SK-N-SH (cell line): ENCODE results near the gene RALY. TPM values are rescaled to one million over a fixed set of nuclear protein-coding genes. Genes with fewer than 3 reads are reported as not detected.

Experiments
- CTCF ChIA-PET: fragments of 300-600, 350-600 bp; formaldehyde crosslinking; extraction: SDS; loops from one replicate; lab custom pipeline; 2021; lab: Yijun Ruan, JAX
- POLR2A ChIA-PET: fragments of 350-600 bp; sonication (Branson Sonifier 250); formaldehyde crosslinking; extraction: SDS; loops from one replicate; lab custom pipeline; 2020; ENCODE audit warnings: antibody characterized with exemption, inconsistent platforms; lab: Yijun Ruan, JAX
- DNase-seq: peaks from one replicate; pipeline ENCODE4 v3.0.0; 2012
- H2AFZ ChIP-seq: fragments of 200-600 bp; sonication (generic); 2 replicates; pipeline ENCODE4 v1.8.1; 2016; ENCODE audit warnings: antibody characterized with exemption, mild to moderate bottlenecking, low read depth
- H3F3A ChIP-seq: fragments of 200-600 bp; sonication (generic); replicated peaks from 2 replicates; pipeline ENCODE3; 2016; ENCODE audit warnings: antibody characterized with exemption, mild to moderate bottlenecking; ENCODE audit not compliant: insufficient read depth
- H3K27ac ChIP-seq, 2 experiments: fragments of 200-500 bp in 1 of 2; fragments of 200-600 bp in 1 of 2; sonication (Bioruptor generic) in 1 of 2; sonication (generic), shearing (Covaris generic) in 1 of 2; 2 replicates each; pipeline versions ENCODE4 v1.5.1 to v1.6.1; 2014 to 2016; ENCODE audit warnings: low read depth in 2 of 2, inconsistent platforms in 1 of 2, low read length in 1 of 2, mild to moderate bottlenecking in 1 of 2, mixed read lengths in 1 of 2
- H3K27me3 ChIP-seq: fragments of 200-600 bp; sonication (generic), shearing (Covaris generic); 2 replicates; pipeline ENCODE4 v1.6.1; 2016; ENCODE audit warnings: mixed run types; ENCODE audit not compliant: insufficient read depth
- H3K36me3 ChIP-seq, 2 experiments: fragments of 200-500 bp in 1 of 2; fragments of 200-600 bp in 1 of 2; sonication (Bioruptor generic) in 1 of 2; sonication (generic) in 1 of 2; replicated peaks in 1 of 2; 2 replicates each; pipeline versions ENCODE3 to v1.5.1; 2014 to 2016; ENCODE audit warnings: low read length in 1 of 2, mild to moderate bottlenecking in 1 of 2; ENCODE audit not compliant: insufficient read depth in 2 of 2, control insufficient read depth in 1 of 2
- H3K4me1 ChIP-seq, 2 experiments: fragments of 200-500 bp in 1 of 2; fragments of 200-600 bp in 1 of 2; sonication (Bioruptor generic) in 1 of 2; sonication (generic), shearing (Covaris generic) in 1 of 2; 2 replicates each; pipeline versions ENCODE4 v1.5.1 to v1.6.1; 2014 to 2016; ENCODE audit warnings: low read depth in 1 of 2, low read length in 1 of 2, mixed run types in 1 of 2; ENCODE audit not compliant: insufficient read depth in 2 of 2, control insufficient read depth in 1 of 2
- H3K4me2 ChIP-seq: fragments of 200-600 bp; sonication (generic), shearing (Covaris generic); 2 replicates; pipeline ENCODE4 v1.6.1; 2017; ENCODE audit warnings: mixed run types
- H3K4me3 ChIP-seq, 2 experiments: fragments of 200-500 bp in 1 of 2; fragments of 200-600 bp in 1 of 2; sonication (Bioruptor generic) in 1 of 2; sonication (generic), shearing (Covaris generic) in 1 of 2; 2 replicates each; pipeline versions ENCODE4 v1.5.1 to v1.8.1; 2014 to 2016; ENCODE audit warnings: low read depth in 2 of 2, inconsistent platforms in 1 of 2, low read length in 1 of 2, mild to moderate bottlenecking in 1 of 2, mixed read lengths in 1 of 2, moderate library complexity in 1 of 2
- H3K79me2 ChIP-seq: fragments of 200-600 bp; sonication (generic); 2 replicates; pipeline ENCODE4 v1.8.1; 2017; ENCODE audit warnings: mild to moderate bottlenecking; ENCODE audit not compliant: insufficient read depth
- H3K9ac ChIP-seq: fragments of 200-600 bp; sonication (generic); 2 replicates; pipeline ENCODE4 v1.6.1; 2017; ENCODE audit warnings: mixed run types
- H3K9me2 ChIP-seq: fragments of 200-600 bp; sonication (generic); 2 replicates; pipeline ENCODE4 v1.6.1; 2017; ENCODE audit warnings: mixed run types
- H3K9me3 ChIP-seq: fragments of 200-600 bp; sonication (generic); 2 replicates; pipeline ENCODE4 v1.6.1; 2017; ENCODE audit warnings: mixed run types, mild to moderate bottlenecking, moderate library complexity
- H4K20me1 ChIP-seq: fragments of 200-600 bp; sonication (generic); 2 replicates; pipeline ENCODE4 v1.6.1; 2017; ENCODE audit warnings: mild to moderate bottlenecking, mixed run types; ENCODE audit not compliant: insufficient read depth
- CTCF ChIP-seq: fragments of 200-600 bp; sonication (generic); IDR thresholded peaks from 2 replicates; pipeline ENCODE4 v1.6.1; 2017; ENCODE audit warnings: antibody characterized with exemption, mild to moderate bottlenecking, moderate library complexity
- FOXJ3 ChIP-seq: sonication (generic); formaldehyde crosslinking; IDR thresholded peaks from 2 replicates; pipeline ENCODE4 v1.5.1; 2020; ENCODE audit warnings: mild to moderate bottlenecking, missing genetic modification reagents
- FOXM1 ChIP-seq: IDR thresholded peaks from 2 replicates; pipeline ENCODE4 v1.4.0; 2012; ENCODE audit warnings: low read depth, mild to moderate bottlenecking
- GATA2 ChIP-seq: sonication (generic); formaldehyde crosslinking; IDR thresholded peaks from 2 replicates; pipeline ENCODE4 v1.5.0; 2020; ENCODE audit warnings: mild to moderate bottlenecking, missing genetic modification reagents
- JUND ChIP-seq: IDR thresholded peaks from 2 replicates; pipeline ENCODE4 v1.4.0; 2012
- MXI1 ChIP-seq: IDR thresholded peaks from 2 replicates; pipeline ENCODE4 v1.6.1; 2012; ENCODE audit warnings: mild to moderate bottlenecking, low read depth, low read length, improper control_type of control experiment
- POLR2AphosphoS5 ChIP-seq: IDR thresholded peaks from 2 replicates; pipeline ENCODE4 v1.6.1; 2012; ENCODE audit warnings: low read depth, low read length
- RCOR1 ChIP-seq: fragments of 150-350 bp; IDR thresholded peaks from 2 replicates; pipeline ENCODE4 v1.6.1; 2017; ENCODE audit warnings: antibody characterized with exemption, low read length
- RFX5 ChIP-seq: IDR thresholded peaks from 2 replicates; pipeline ENCODE4 v1.6.1; 2012; ENCODE audit warnings: mild to moderate bottlenecking, improper control_type of control experiment, low read length
- RXRA ChIP-seq: IDR thresholded peaks from 2 replicates; pipeline ENCODE4 v1.4.0; 2012; ENCODE audit warnings: low read depth, mild to moderate bottlenecking, borderline replicate concordance
- TAF1 ChIP-seq: IDR thresholded peaks from 2 replicates; pipeline ENCODE4 v1.6.1; 2012; ENCODE audit warnings: low read depth, mild to moderate bottlenecking, low read length, moderate library complexity, borderline replicate concordance
- USF1 ChIP-seq: IDR thresholded peaks from 2 replicates; pipeline ENCODE4 v1.4.0; 2012; ENCODE audit warnings: low read depth, borderline replicate concordance
- USF2 ChIP-seq: fragments of 150-350 bp; IDR thresholded peaks from 2 replicates; pipeline ENCODE4 v1.6.1; 2017; ENCODE audit warnings: antibody characterized with exemption, low read length, low read depth, borderline replicate concordance
- WGBS: methylation state at CpG from one replicate; pipeline ENCODE4 v1.1.6; 2017; ENCODE audit warnings: low lambda C conversion rate; 5-methylcytosine and 5-hydroxymethylcytosine counted together
- polyA plus RNA-seq, 3 experiments: library from polyadenylated mRNA; depleted of rRNA; stranded (reverse); fragments of >200 nt; gene quantifications; 2 replicates each; pipeline ENCODE4 v1.2.3, GENCODE V29; 2012
- TF ChIP-seq, protein P1 (sequence below): IDR thresholded peaks from 2 replicates; pipeline ENCODE4 v1.4.0; 2012; ENCODE audit warnings: low read depth, borderline replicate concordance

Gene RALY
- polyA plus RNA-seq, 1 of the 3 experiments (the other 2 are of a cell fraction) = 130 TPM

DNA sequence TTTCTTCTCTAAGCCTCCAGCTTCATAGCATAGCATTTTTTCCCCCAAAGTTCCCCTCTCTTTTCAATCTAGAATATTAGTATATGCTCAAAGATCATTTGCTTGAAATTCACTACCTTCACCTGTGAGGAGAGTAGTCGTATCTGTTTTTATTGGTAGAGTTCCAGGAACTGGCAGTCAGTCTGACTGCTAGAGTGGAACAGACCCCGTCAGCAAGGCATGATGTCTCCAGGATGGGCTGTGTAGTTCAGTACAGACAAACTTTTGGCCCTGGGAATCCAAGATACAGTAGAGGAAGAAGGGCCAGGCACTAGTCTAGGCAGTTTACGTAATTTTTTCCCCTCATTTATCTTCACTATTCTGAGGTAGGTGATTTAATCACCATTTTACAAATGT is 29.1 kb downstream of the RALY start:
- Histone ChIP-seq H2AFZ (no peak overlapping the region), H3K4me1 (peaks cover 6 to 41% of the 10 kb centered on the region in 2 experiments; a peak in 3 of 4 replicates), H3K4me2 (no peak overlapping the region), H3K27me3 (no peaks in the 10 kb centered on the region), H3K9ac (no peak overlapping the region), H3K9me2 (no peaks in the 10 kb centered on the region), H4K20me1 (peaks cover 95% of the 10 kb centered on the region), H3K9me3 (no peaks in the 10 kb centered on the region), H3K4me3 (no peak overlapping the region), H3K79me2 (peaks cover 98% of the 10 kb centered on the region), H3F3A (peaks cover 4% of the 10 kb centered on the region), H3K36me3 (no peaks in the 10 kb centered on the region), H3K27ac (no peak overlapping the region)
- ChIA-PET CTCF (interaction anchor here (0.7 to 2.1 kb wide), 16 partner anchors 12 to 159 kb away, joined by 3 to 19 read pairs (median 4); partner anchors contain the start of gene RALY), POLR2A (interaction anchor here (1.7 kb wide), 1 partner anchor 29 kb away, joined by 9 read pairs; the partner anchor contains the start of gene RALY)
- 88% methylated on average over 3 of the region's 3 CpGs for WGBS
- no peak for DNase-seq
- TF ChIP-seq USF1 (no peak), MXI1 (no peak), RXRA (no peak), USF2 (no peak), FOXJ3 (CRISPR knock-in tag) (no peak), CTCF (no peak), JUND (no peak), RFX5 (no peak), TAF1 (no peak), GATA2 (no peak), FOXM1 (no peak), RCOR1 (no peak), POLR2AphosphoS5 (no peak)
- TF ChIP-seq, protein P1, sequence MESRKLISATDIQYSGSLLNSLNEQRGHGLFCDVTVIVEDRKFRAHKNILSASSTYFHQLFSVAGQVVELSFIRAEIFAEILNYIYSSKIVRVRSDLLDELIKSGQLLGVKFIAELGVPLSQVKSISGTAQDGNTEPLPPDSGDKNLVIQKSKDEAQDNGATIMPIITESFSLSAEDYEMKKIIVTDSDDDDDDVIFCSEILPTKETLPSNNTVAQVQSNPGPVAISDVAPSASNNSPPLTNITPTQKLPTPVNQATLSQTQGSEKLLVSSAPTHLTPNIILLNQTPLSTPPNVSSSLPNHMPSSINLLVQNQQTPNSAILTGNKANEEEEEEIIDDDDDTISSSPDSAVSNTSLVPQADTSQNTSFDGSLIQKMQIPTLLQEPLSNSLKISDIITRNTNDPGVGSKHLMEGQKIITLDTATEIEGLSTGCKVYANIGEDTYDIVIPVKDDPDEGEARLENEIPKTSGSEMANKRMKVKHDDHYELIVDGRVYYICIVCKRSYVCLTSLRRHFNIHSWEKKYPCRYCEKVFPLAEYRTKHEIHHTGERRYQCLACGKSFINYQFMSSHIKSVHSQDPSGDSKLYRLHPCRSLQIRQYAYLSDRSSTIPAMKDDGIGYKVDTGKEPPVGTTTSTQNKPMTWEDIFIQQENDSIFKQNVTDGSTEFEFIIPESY = no peak
